ENCODE results near the gene CELF5.
"Not testable (repeated sequence)": the region's sequence is repeated elsewhere in the genome, so short reads cannot be mapped to it uniquely, and the experiment has no call there.

The CELF5 gene

GRCh38 chr19:3296446-3296845 is 72.0 kb downstream of the CELF5 start:
- no peak overlapping the region for H3K4me3 ChIP-seq (replicated peaks in 1 of 2; ENCODE audit: low read depth in 2 of 2, low read length in 2 of 2)
- no peak for TF ChIP-seq CTCF (IDR thresholded peaks at IDR 0.05; ENCODE audit: low read depth, low read length)

DNA sequence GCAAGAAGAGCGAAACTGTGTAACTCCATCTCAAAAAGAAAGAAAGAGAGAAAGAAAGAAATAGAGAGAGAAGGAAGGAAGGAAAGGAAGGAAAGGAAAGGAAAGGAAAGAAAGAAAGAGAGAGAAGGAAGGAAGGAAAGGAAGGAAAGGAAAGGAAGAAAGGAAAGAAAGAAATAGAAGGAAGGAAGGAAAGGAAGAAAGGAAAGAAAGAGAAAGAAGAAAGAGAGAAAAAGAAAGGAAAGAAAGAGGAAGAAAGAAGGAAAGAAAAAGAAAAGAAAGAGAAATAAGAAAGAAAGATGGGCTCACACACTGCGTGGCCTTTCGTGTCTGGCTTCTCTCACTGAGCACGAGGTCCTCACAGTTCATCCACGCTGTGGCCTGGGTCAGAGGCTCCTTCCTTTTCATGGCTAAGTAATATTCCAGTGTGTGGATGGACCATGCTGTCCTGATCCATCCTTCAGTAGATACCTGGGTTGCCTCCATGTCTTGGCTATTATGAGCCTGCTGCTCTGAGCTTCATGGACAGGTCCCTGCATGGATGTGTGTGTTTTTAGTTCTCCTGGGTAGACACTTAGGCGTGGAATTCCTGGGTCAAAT is 74.5 kb downstream of the CELF5 start:
- no peak for DNase-seq (ENCODE audit: low read depth in 2 of 2)
- TF ChIP-seq CTCF (IDR thresholded peaks at IDR 0.05; ENCODE audit: low read depth, low read length), result no peak
- H3K4me3 ChIP-seq (replicated peaks in 1 of 2; ENCODE audit: low read depth in 2 of 2, low read length in 2 of 2), result no peak overlapping the region

More at GRCh38 chr19:3296446-3296845, 72.0 kb downstream of the CELF5 start:
- DNase-seq (ENCODE audit: low read depth in 2 of 2), result no peak

- DNase-seq (ENCODE audit: low read depth in 2 of 2); H3K4me3 ChIP-seq (replicated peaks in 1 of 2; ENCODE audit: low read depth in 2 of 2, low read length in 2 of 2): not testable (repeated sequence)
These were observed 76.1 kb downstream of the CELF5 start for GRCh38 chr19:3300566-3300965.

- TF ChIP-seq CTCF (IDR thresholded peaks at IDR 0.05; ENCODE audit: low read depth, low read length), result no peak
- DNase-seq (ENCODE audit: low read depth in 2 of 2), result peak in 1 of 2 donors; percentile 10
- H3K4me3 ChIP-seq (replicated peaks in 1 of 2; ENCODE audit: low read depth in 2 of 2, low read length in 2 of 2), result no peak overlapping the region
These were observed 78.3 kb downstream of the CELF5 start for GRCh38 chr19:3302755-3303154.

GRCh38 chr19:3304871-3305423 is 80.5 kb downstream of the CELF5 start:
- TF ChIP-seq CTCF (IDR thresholded peaks at IDR 0.05; ENCODE audit: low read depth, low read length), result peak; percentile 87
- no peak overlapping the region for H3K4me3 ChIP-seq (replicated peaks in 1 of 2; ENCODE audit: low read depth in 2 of 2, low read length in 2 of 2)
- peak; percentile 76 for DNase-seq (ENCODE audit: low read depth in 2 of 2)

DNA sequence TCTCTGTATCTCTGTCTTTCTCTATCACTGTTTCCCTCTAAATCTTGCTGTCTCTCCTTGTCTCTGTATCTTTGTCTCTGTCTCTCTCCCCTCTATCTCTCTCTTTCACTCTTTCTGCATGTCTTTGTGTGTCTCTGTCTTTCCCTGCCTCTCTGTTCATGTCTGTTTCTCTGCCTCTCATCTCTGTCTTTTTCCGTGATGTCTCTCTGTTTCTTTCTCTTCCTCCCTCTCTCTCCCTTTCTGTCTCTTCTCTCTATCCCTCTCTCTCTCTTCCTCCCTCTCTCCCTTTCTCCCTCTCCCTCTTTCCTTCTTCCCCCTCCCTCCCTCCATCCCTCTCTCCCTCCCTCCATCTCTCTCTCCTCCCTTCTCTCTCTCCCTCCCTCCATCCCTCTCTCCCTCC is 85.3 kb downstream of the CELF5 start:
- DNase-seq (ENCODE audit: low read depth in 2 of 2), result no peak
- no peak for TF ChIP-seq CTCF (IDR thresholded peaks at IDR 0.05; ENCODE audit: low read depth, low read length)
- no peak overlapping the region for H3K4me3 ChIP-seq (replicated peaks in 1 of 2; ENCODE audit: low read depth in 2 of 2, low read length in 2 of 2)

DNA sequence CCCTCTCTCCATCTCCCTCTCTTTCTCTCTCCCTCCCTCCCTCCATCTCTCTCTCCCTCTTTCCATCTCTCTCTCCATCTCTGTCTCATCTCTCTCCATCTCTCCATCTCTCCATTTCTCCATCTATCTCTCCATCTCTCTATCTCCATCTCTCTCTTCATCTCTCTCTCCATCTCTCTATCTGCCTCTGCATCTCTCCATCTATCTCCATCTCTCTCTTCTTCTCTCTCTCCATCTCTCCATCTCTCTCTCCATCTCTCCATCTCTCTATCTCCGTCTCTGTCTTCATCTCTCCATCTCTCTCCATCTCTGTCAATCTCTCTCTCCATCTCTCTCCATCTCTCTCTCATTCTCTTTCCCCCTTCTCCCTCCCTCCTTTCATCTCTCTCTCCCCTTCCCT is 85.8 kb downstream of the CELF5 start:
- no peak for DNase-seq (ENCODE audit: low read depth in 2 of 2)
- H3K4me3 ChIP-seq (replicated peaks in 1 of 2; ENCODE audit: low read depth in 2 of 2, low read length in 2 of 2), result no peak overlapping the region
- TF ChIP-seq CTCF (IDR thresholded peaks at IDR 0.05; ENCODE audit: low read depth, low read length), result no peak
